ENCODE results near the gene CD58. TPM values are rescaled to one million over a fixed set of nuclear protein-coding genes. Genes with fewer than 3 reads are reported as not detected.
"Not testable (repeated sequence)": the region's sequence is repeated elsewhere in the genome, so short reads cannot be mapped to it uniquely, and the experiment has no call there.

The CD58 gene
- total RNA-seq, 4 donors from 2014 or later: 23.7 to 33.4 (median 28.0) TPM

- Histone ChIP-seq H3K9me3 (no peaks in the 10 kb centered on the region), H3K4me3 (no peak overlapping the region), H3K36me3 (no peaks in the 10 kb centered on the region), H3K27me3 (no peaks in the 10 kb centered on the region), H3K4me1 (peaks cover 22% of the 10 kb centered on the region), H3K27ac (no peak overlapping the region)
- 88% methylated on average over 1 of the region's 1 CpG for WGBS
- DNase-seq (ENCODE audit: low spot score in 2 of 2): no peak
- TF ChIP-seq POLR2A (IDR thresholded peaks at IDR 0.05): no peak
- no peak for TF ChIP-seq EP300 (IDR thresholded peaks at IDR 0.05)
- TF ChIP-seq POLR2AphosphoS5 (IDR thresholded peaks at IDR 0.05): no peak
- no peak for TF ChIP-seq CTCF (IDR thresholded peaks at IDR 0.05)
Observed at GRCh38 chr1:116565222-116565621, 5.6 kb downstream of the CD58 start.

GRCh38 chr1:116564426-116564825 lies 6.4 kb downstream of the CD58 start:
- H3K4me1 ChIP-seq: peaks cover 17% of the 10 kb centered on the region
- TF ChIP-seq POLR2A (IDR thresholded peaks at IDR 0.05): no peak
- TF ChIP-seq EP300 (IDR thresholded peaks at IDR 0.05): no peak
- no peak for TF ChIP-seq CTCF (IDR thresholded peaks at IDR 0.05)
- no peak for TF ChIP-seq POLR2AphosphoS5 (IDR thresholded peaks at IDR 0.05)
- no peaks in the 10 kb centered on the region for H3K36me3 ChIP-seq
- H3K4me3 ChIP-seq: no peak overlapping the region
- no peaks in the 10 kb centered on the region for H3K9me3 ChIP-seq
- H3K27ac ChIP-seq: no peak overlapping the region
- H3K27me3 ChIP-seq: no peaks in the 10 kb centered on the region
- no peak for DNase-seq (ENCODE audit: low spot score in 2 of 2)
- 100% methylated on average over 1 of the region's 1 CpG for WGBS

- H3K4me3 ChIP-seq; H3K4me1 ChIP-seq; H3K36me3 ChIP-seq; H3K27ac ChIP-seq; DNase-seq (ENCODE audit: low spot score in 2 of 2); H3K27me3 ChIP-seq; H3K9me3 ChIP-seq: not testable (repeated sequence)
- 95% methylated on average over 4 of the region's 4 CpGs for WGBS
Observed at GRCh38 chr1:116562465-116562864, 8.4 kb downstream of the CD58 start.

- no peak for DNase-seq (ENCODE audit: low spot score in 2 of 2)
- Histone ChIP-seq H3K27me3 (no peaks in the 10 kb centered on the region), H3K9me3 (no peaks in the 10 kb centered on the region), H3K27ac (no peak overlapping the region), H3K4me1 (peaks cover 12% of the 10 kb centered on the region), H3K4me3 (no peak overlapping the region), H3K36me3 (no peaks in the 10 kb centered on the region)
- TF ChIP-seq EP300 (IDR thresholded peaks at IDR 0.05) (no peak), POLR2A (IDR thresholded peaks at IDR 0.05) (no peak), POLR2AphosphoS5 (IDR thresholded peaks at IDR 0.05) (no peak), CTCF (IDR thresholded peaks at IDR 0.05) (no peak)
Observed at GRCh38 chr1:116561563-116561962, 9.3 kb downstream of the CD58 start.

GRCh38 chr1:116560704-116561490 lies 9.9 kb downstream of the CD58 start:
- TF ChIP-seq EP300 (IDR thresholded peaks at IDR 0.05) (no peak), CTCF (IDR thresholded peaks at IDR 0.05) (no peak), POLR2A (IDR thresholded peaks at IDR 0.05) (no peak), POLR2AphosphoS5 (IDR thresholded peaks at IDR 0.05) (no peak)
- WGBS: 78% methylated on average over 4 of the region's 4 CpGs

More at GRCh38 chr1:116560704-116561490, 9.9 kb downstream of the CD58 start:
- Histone ChIP-seq H3K4me3 (no peak overlapping the region), H3K27ac (no peak overlapping the region), H3K27me3 (no peaks in the 10 kb centered on the region), H3K9me3 (no peaks in the 10 kb centered on the region), H3K4me1 (peaks cover 15% of the 10 kb centered on the region), H3K36me3 (no peaks in the 10 kb centered on the region)
- DNase-seq (ENCODE audit: low spot score in 2 of 2): no peak

All from suprapubic skin (tissue), 4 donors.